ENCODE measurements around the gene DNAH7. TPM values are rescaled to one million over a fixed set of nuclear protein-coding genes. Genes with fewer than 3 reads are reported as not detected.

The DNAH7 gene
- total and polyA plus RNA-seq, 2 of the 13 experiments (the other 11 are each of a cell fraction or from before 2014, with no cell fraction given): 0.09 TPM; not detected in 1

GRCh38 chr2:195959341-195959740 is 109.3 kb downstream of the DNAH7 start:
- DNase-seq (ENCODE audit: low spot score) (no peak), FAIRE-seq (no peak), ATAC-seq (no peak)
- Histone ChIP-seq H3K9ac (ENCODE audit: insufficient read depth, low read depth, low read length) (no peak overlapping the region), H3K4me3 (replicated peaks in 1 of 3; ENCODE audit: insufficient read depth in 1 of 3, low read depth in 2 of 3, low read length in 3 of 3) (no peak overlapping the region), H3K9me3 (ENCODE audit: low read length) (no peaks in the 10 kb centered on the region), H3K27ac (ENCODE audit: extremely low read length, insufficient read depth, low read length) (no peak overlapping the region), H2AFZ (ENCODE audit: low read length) (no peak overlapping the region), H4K20me1 (ENCODE audit: insufficient read depth, low read length) (no peaks in the 10 kb centered on the region), H3K4me2 (ENCODE audit: low read depth, low read length) (no peak overlapping the region), H3K4me1 (ENCODE audit: insufficient read depth, low read length) (no peaks in the 10 kb centered on the region), H3K36me3 (replicated peaks in 1 of 2; ENCODE audit: control insufficient read depth in 1 of 2, insufficient read depth in 2 of 2, low read length in 2 of 2) (no peaks in the 10 kb centered on the region), H3K27me3 (ENCODE audit: control insufficient read depth in 1 of 2, insufficient read depth in 2 of 2, low read length in 2 of 2) (no peaks in the 10 kb centered on the region), H3K79me2 (ENCODE audit: insufficient read depth, low read length) (no peaks in the 10 kb centered on the region)
- WGBS (ENCODE audit: low lambda C conversion rate): 47% methylated on average over 2 of the region's 2 CpGs
- ChIA-PET CTCF (ENCODE audit: low intra/inter-chr PET ratio, low total read pairs) (no interaction called here), POLR2A (no interaction called here)
- TF ChIP-seq, protein P1, sequence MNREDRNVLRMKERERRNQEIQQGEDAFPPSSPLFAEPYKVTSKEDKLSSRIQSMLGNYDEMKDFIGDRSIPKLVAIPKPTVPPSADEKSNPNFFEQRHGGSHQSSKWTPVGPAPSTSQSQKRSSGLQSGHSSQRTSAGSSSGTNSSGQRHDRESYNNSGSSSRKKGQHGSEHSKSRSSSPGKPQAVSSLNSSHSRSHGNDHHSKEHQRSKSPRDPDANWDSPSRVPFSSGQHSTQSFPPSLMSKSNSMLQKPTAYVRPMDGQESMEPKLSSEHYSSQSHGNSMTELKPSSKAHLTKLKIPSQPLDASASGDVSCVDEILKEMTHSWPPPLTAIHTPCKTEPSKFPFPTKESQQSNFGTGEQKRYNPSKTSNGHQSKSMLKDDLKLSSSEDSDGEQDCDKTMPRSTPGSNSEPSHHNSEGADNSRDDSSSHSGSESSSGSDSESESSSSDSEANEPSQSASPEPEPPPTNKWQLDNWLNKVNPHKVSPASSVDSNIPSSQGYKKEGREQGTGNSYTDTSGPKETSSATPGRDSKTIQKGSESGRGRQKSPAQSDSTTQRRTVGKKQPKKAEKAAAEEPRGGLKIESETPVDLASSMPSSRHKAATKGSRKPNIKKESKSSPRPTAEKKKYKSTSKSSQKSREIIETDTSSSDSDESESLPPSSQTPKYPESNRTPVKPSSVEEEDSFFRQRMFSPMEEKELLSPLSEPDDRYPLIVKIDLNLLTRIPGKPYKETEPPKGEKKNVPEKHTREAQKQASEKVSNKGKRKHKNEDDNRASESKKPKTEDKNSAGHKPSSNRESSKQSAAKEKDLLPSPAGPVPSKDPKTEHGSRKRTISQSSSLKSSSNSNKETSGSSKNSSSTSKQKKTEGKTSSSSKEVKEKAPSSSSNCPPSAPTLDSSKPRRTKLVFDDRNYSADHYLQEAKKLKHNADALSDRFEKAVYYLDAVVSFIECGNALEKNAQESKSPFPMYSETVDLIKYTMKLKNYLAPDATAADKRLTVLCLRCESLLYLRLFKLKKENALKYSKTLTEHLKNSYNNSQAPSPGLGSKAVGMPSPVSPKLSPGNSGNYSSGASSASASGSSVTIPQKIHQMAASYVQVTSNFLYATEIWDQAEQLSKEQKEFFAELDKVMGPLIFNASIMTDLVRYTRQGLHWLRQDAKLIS (CRISPR knock-in tag; IDR thresholded peaks at IDR 0.05): no peak
- TF ChIP-seq ARNT2 (CRISPR knock-in tag; IDR thresholded peaks at IDR 0.05; ENCODE audit: low read depth) (no peak), MED1 (CRISPR knock-in tag; IDR thresholded peaks at IDR 0.05) (no peak)
- intact Hi-C loops (cut with micrococcal nuclease; ENCODE audit: unreplicated experiment): no loop called here
- in situ Hi-C loops (cut with HindIII; ENCODE audit: extremely low pct_ligation_motif_present, low pct_unique_long_range_greater_than_20kb): no loop called here
- BruUV-seq (replicated peaks): no TSS peak

- Histone ChIP-seq H3K79me2 (ENCODE audit: insufficient read depth, low read length) (no peaks in the 10 kb centered on the region), H3K27ac (ENCODE audit: extremely low read length, insufficient read depth, low read length) (no peak overlapping the region), H3K4me1 (ENCODE audit: insufficient read depth, low read length) (no peaks in the 10 kb centered on the region), H3K9me3 (ENCODE audit: low read length) (no peaks in the 10 kb centered on the region), H4K20me1 (ENCODE audit: insufficient read depth, low read length) (no peaks in the 10 kb centered on the region), H3K4me3 (replicated peaks in 1 of 3; ENCODE audit: insufficient read depth in 1 of 3, low read depth in 2 of 3, low read length in 3 of 3) (no peak overlapping the region), H3K27me3 (ENCODE audit: control insufficient read depth in 1 of 2, insufficient read depth in 2 of 2, low read length in 2 of 2) (no peaks in the 10 kb centered on the region), H2AFZ (ENCODE audit: low read length) (no peak overlapping the region), H3K36me3 (replicated peaks in 1 of 2; ENCODE audit: control insufficient read depth in 1 of 2, insufficient read depth in 2 of 2, low read length in 2 of 2) (no peaks in the 10 kb centered on the region), H3K4me2 (ENCODE audit: low read depth, low read length) (no peak overlapping the region), H3K9ac (ENCODE audit: insufficient read depth, low read depth, low read length) (no peak overlapping the region)
- no peak for DNase-seq (ENCODE audit: low spot score)
- in situ Hi-C loops (cut with HindIII; ENCODE audit: extremely low pct_ligation_motif_present, low pct_unique_long_range_greater_than_20kb) (no loop called here), intact Hi-C loops (cut with micrococcal nuclease; ENCODE audit: unreplicated experiment) (no loop called here)
- 12% methylated on average over 3 of the region's 3 CpGs for WGBS (ENCODE audit: low lambda C conversion rate)
- ATAC-seq: no peak
- CTCF ChIA-PET (ENCODE audit: low intra/inter-chr PET ratio, low total read pairs): no interaction called here
- POLR2A ChIA-PET: no interaction called here
- BruUV-seq (replicated peaks): no TSS peak
- no peak for TF ChIP-seq THAP11 (CRISPR knock-in tag; IDR thresholded peaks at IDR 0.05)
- FAIRE-seq: no peak
Measured at GRCh38 chr2:195956725-195957124, 111.9 kb downstream of the DNAH7 start.

All from HepG2 (cell line).